Measurements from ENCODE around the gene XAB2. TPM values are rescaled to one million over a fixed set of nuclear protein-coding genes. Genes with fewer than 3 reads are reported as not detected.

The XAB2 gene
- total RNA-seq, 2 donors from 2014 or later, result 34.5 to 36.3 TPM

DNA sequence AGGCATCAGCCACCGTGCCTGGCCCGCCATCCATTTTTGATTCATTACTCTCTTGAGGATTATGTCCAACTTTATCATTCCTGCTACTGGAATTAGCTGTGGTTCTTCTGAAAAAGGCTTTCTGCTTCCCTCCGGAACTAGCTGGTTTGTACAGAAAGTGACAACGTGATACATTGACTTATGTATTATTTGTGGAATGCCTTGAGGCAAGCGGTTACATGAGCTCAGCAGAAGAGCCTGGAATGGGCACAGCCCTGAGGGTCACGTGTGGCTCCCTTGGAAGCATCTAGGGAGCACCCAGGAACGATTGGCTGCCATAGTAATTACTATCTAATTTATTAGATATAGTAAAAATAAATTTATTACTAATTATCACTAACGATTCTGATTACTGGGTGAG lies 25.1 kb upstream of the XAB2 start:
- ATAC-seq, result no peak
- Histone ChIP-seq H3K4me1 (peaks cover 18% of the 10 kb centered on the region), H3K9me3 (no peaks in the 10 kb centered on the region), H3K27ac (no peak overlapping the region), H3K36me3 (replicated peaks in 1 of 2; ENCODE audit: insufficient read depth in 1 of 2, low read depth in 2 of 2) (no peaks in the 10 kb centered on the region), H3K27me3 (no peaks in the 10 kb centered on the region), H3K4me3 (no peak overlapping the region)
- TF ChIP-seq, protein P1, sequence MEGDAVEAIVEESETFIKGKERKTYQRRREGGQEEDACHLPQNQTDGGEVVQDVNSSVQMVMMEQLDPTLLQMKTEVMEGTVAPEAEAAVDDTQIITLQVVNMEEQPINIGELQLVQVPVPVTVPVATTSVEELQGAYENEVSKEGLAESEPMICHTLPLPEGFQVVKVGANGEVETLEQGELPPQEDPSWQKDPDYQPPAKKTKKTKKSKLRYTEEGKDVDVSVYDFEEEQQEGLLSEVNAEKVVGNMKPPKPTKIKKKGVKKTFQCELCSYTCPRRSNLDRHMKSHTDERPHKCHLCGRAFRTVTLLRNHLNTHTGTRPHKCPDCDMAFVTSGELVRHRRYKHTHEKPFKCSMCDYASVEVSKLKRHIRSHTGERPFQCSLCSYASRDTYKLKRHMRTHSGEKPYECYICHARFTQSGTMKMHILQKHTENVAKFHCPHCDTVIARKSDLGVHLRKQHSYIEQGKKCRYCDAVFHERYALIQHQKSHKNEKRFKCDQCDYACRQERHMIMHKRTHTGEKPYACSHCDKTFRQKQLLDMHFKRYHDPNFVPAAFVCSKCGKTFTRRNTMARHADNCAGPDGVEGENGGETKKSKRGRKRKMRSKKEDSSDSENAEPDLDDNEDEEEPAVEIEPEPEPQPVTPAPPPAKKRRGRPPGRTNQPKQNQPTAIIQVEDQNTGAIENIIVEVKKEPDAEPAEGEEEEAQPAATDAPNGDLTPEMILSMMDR (IDR thresholded peaks at IDR 0.05), result no peak
- TF ChIP-seq POLR2A (IDR thresholded peaks at IDR 0.05), result no peak
- 42 to 47% methylated on average over 8 of the region's 8 CpGs for WGBS, 2 donors
- intact Hi-C loops (cut with DNase I), result no loop called here
- no peak for DNase-seq

DNA sequence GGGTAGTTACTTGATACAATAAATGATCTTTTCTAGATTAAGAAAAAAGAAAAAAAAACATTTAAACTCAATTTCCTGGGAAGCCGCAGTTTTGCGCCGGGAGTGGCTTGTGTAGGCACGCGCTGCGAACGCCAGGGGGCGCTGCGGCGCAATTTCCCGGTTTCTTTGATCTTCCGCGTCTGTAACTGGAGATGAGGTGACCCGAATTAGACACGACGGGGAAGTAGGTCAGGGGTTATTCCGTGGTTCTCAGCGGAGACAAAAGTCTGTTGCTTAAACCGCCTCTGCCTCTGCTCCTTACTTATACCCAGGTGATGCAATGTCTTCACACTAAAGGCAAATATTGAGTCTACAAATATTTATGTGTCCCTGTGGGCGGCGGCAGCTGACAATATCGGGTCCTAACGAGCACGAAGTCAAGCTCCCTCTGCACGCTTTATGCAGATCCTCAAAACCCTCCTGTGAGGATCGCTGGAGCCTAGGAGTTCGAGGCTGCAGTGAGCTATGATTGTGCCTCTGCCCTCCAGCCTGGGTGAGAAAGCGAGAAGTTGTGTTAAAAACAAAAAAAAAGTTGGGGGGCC lies 22.8 kb upstream of the XAB2 start:
- H3K36me3 ChIP-seq (replicated peaks in 1 of 2; ENCODE audit: insufficient read depth in 1 of 2, low read depth in 2 of 2), result no peaks in the 10 kb centered on the region
- ATAC-seq (peak; percentile 94), DNase-seq (peak; percentile 88 to 94 (median 92))
- intact Hi-C loops (cut with DNase I), result no loop called here
- H3K27ac ChIP-seq, result peak overlapping the region; percentile 77 to 85 (median 82)
- TF ChIP-seq POLR2A (IDR thresholded peaks at IDR 0.05), result peak in 2 of 3 donors; percentile 11 to 28
- TF ChIP-seq, protein P1 (IDR thresholded peaks at IDR 0.05), result peak; percentile 96 to 100 (median 98)
- no peak overlapping the region for H3K4me3 ChIP-seq
- peaks cover 27% of the 10 kb centered on the region for H3K4me1 ChIP-seq
- no peaks in the 10 kb centered on the region for H3K27me3 ChIP-seq
- H3K9me3 ChIP-seq, result no peaks in the 10 kb centered on the region
- WGBS, 2 donors, result 3 to 5% methylated on average over 22 to 28 of the region's 28 CpGs

DNA sequence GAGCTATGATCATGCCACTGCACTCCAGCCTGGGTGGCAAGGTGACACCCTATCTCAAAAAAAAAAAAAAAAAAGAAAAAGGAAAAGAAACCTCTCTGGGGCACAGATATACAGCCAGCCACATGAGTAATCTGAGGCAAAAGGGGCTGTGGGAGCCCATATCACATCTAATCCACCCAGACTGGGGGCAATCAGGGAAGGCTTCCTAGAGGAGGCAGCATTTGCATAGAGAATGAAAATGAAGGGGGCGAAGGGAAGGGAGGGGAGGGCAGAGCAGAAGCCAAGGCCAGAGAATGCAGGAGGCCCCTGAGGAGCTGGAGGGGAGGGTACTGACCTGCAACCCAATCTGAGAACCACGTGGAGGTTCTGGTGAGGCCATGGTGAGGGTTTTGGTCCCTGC lies 20.8 kb upstream of the XAB2 start:
- Histone ChIP-seq H3K27me3 (no peaks in the 10 kb centered on the region), H3K36me3 (replicated peaks in 1 of 2; ENCODE audit: insufficient read depth in 1 of 2, low read depth in 2 of 2) (no peaks in the 10 kb centered on the region), H3K4me3 (no peak overlapping the region), H3K9me3 (no peaks in the 10 kb centered on the region), H3K27ac (peak overlapping the region in 2 of 4 donors; percentile 61 to 69), H3K4me1 (peaks cover 27% of the 10 kb centered on the region)
- WGBS, 2 donors, result 54 to 59% methylated on average over 2 of the region's 2 CpGs
- ATAC-seq (no peak), DNase-seq (no peak)
- intact Hi-C loops (cut with DNase I), result no loop called here
- TF ChIP-seq, protein P1 (IDR thresholded peaks at IDR 0.05), result no peak
- TF ChIP-seq POLR2A (IDR thresholded peaks at IDR 0.05), result no peak

DNA sequence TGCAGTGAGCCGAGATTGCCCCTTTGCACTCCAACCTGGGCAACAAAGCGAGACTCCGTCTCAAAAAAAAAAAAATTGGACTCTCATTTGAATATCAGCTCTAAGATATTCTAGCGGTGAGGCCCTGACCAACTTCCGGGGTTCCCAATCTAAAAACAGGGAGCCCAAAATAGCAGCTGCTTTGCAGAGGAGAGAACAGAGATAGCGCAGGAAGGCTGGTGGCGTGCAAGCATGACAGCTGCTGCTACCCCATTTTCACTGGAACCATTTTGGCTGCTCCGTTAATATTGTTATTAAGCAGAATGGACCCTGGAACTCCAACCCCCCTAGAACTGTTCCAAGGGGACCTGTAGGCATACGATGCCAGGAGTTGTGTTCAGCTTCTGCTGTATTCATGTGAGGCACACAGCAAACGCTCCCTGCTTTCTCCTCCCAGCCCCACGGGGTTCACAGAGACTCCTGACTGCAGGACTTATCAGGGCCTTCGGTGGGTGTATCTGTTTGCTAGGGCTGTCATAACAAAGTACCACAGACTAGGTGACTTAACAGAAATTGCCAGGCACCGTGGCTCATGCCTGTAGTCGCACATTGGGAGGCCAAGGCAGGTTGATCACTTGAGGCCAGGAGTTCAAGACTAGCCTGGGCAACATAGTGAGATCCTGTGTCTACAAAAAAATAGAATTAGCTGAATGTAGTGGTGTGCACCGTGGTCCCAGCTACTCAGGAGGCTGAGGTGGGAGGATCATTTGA lies 19.1 kb upstream of the XAB2 start:
- Histone ChIP-seq H3K27me3 (no peaks in the 10 kb centered on the region), H3K36me3 (replicated peaks in 1 of 2; ENCODE audit: insufficient read depth in 1 of 2, low read depth in 2 of 2) (no peaks in the 10 kb centered on the region), H3K9me3 (no peaks in the 10 kb centered on the region), H3K4me3 (no peak overlapping the region), H3K4me1 (peaks cover 27% of the 10 kb centered on the region), H3K27ac (peak overlapping the region in 3 of 4 donors; percentile 61 to 84 (median 69))
- no peak for TF ChIP-seq POLR2A (IDR thresholded peaks at IDR 0.05)
- TF ChIP-seq, protein P1 (IDR thresholded peaks at IDR 0.05), result no peak
- no peak for DNase-seq
- intact Hi-C loops (cut with DNase I), result no loop called here
- WGBS, 2 donors, result 73 to 77% methylated on average over 15 of the region's 15 CpGs
- ATAC-seq, result no peak
